NB4 (cell line): Measurements from ENCODE around the gene DGCR2.
"Not testable (repeated sequence)": the region's sequence is repeated elsewhere in the genome, so short reads cannot be mapped to it uniquely, and the experiment has no call there.

Experiments used
- CTCF ChIP-seq: IDR thresholded peaks from one replicate; pipeline ENCODE4 v1.5.1; 2012; ENCODE audit warnings: low read depth, low read length
- MYC ChIP-seq: IDR thresholded peaks from 2 replicates; pipeline ENCODE4 v1.6.1; 2011; ENCODE audit warnings: low read depth, low read length
- POLR2A ChIP-seq: IDR thresholded peaks from 2 replicates; pipeline ENCODE4 v1.6.1; 2011; ENCODE audit warnings: mild to moderate bottlenecking; ENCODE audit not compliant: insufficient read length; ENCODE audit errors: extremely low read depth
- TF ChIP-seq, protein P1 (sequence below): IDR thresholded peaks from 2 replicates; pipeline ENCODE4 v1.6.1; 2011; ENCODE audit warnings: low read depth, low read length

DNA sequence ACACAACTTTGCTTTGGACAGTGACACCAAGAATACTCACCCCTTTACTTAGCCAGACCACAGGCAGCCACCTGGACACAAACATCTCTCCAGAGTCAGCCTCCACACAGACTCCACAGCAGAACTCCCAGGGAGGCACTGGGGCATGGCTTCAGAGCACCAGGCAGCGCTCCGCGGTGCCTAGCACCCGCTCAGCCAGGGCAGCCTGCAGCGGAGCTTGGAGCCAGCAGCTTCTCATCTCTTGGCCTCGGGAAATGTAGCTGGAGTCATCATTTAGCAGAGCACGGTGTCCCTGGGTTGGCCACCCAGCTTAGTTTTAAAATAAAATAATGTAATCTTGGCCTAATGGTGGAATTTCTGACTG, 91.3 kb downstream of the DGCR2 start:
- not testable (repeated sequence) for TF ChIP-seq CTCF, POLR2A, MYC
- TF ChIP-seq, protein P1, sequence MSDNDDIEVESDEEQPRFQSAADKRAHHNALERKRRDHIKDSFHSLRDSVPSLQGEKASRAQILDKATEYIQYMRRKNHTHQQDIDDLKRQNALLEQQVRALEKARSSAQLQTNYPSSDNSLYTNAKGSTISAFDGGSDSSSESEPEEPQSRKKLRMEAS, result not testable (repeated sequence)
